Astrocyte (in vitro differentiated cells and primary cell): Measurements from ENCODE around the gene ONECUT2. TPM values are rescaled to one million over a fixed set of nuclear protein-coding genes. Genes with fewer than 3 reads are reported as not detected.

Experiments
- DNase-seq: peaks from one replicate; pipeline ENCODE4 v3.0.0-alpha.2; 2010; ENCODE audit warnings: low read depth
- FAIRE-seq: peaks from 2 replicates; lab custom pipeline; 2011; peaks lifted over from hg19 to GRCh38; lab: Jason Lieb, UNC
- H2AFZ ChIP-seq: 2 replicates; pipeline ENCODE4 v1.6.0; 2012; ENCODE audit warnings: low read depth, low read length, inconsistent platforms
- H3K27ac ChIP-seq: 2 replicates; pipeline ENCODE4 v1.5.1; 2011; ENCODE audit warnings: low read depth, low read length, inconsistent platforms
- H3K27me3 ChIP-seq: 2 replicates; pipeline ENCODE4 v1.6.0; 2011; ENCODE audit warnings: low read length, inconsistent platforms; ENCODE audit not compliant: insufficient read depth
- H3K36me3 ChIP-seq: 2 replicates; pipeline ENCODE4 v1.5.1; 2011; ENCODE audit warnings: low read length, inconsistent platforms; ENCODE audit not compliant: insufficient read depth
- H3K4me1 ChIP-seq: 2 replicates; pipeline ENCODE4 v1.5.1; 2011; ENCODE audit warnings: low read length, inconsistent platforms; ENCODE audit not compliant: insufficient read depth
- H3K4me2 ChIP-seq: 2 replicates; pipeline ENCODE4 v1.6.0; 2012; ENCODE audit warnings: low read length, inconsistent platforms
- H3K4me3 ChIP-seq: 2 replicates; pipeline ENCODE4 v1.5.1; 2011; ENCODE audit warnings: low read depth, mild to moderate bottlenecking, low read length, inconsistent platforms; ENCODE audit not compliant: insufficient read depth
- H3K79me2 ChIP-seq: 2 replicates; pipeline ENCODE4 v1.6.0; 2012; ENCODE audit warnings: mild to moderate bottlenecking, low read length, inconsistent platforms; ENCODE audit not compliant: insufficient read depth
- H3K9ac ChIP-seq: 2 replicates; pipeline ENCODE4 v1.6.0; 2012; ENCODE audit warnings: mild to moderate bottlenecking, low read length, inconsistent platforms
- H3K9me3 ChIP-seq: 2 replicates; pipeline ENCODE4 v1.5.1; 2012; ENCODE audit warnings: low read depth, mild to moderate bottlenecking, low read length, inconsistent platforms; ENCODE audit not compliant: insufficient read depth
- H4K20me1 ChIP-seq: 2 replicates; pipeline ENCODE4 v1.6.0; 2012; ENCODE audit warnings: low read length, inconsistent platforms; ENCODE audit not compliant: insufficient read depth
- H3K27ac Mint-ChIP-seq: one replicate; pipeline ENCODE4 v1.8.0; 2021; ENCODE audit warnings: mild to moderate bottlenecking, mixed read lengths; ENCODE audit not compliant: unreplicated experiment
- H3K27me3 Mint-ChIP-seq: one replicate; pipeline ENCODE4 v1.8.0; 2021; ENCODE audit warnings: low read depth, mixed read lengths; ENCODE audit not compliant: unreplicated experiment
- H3K36me3 Mint-ChIP-seq: one replicate; pipeline ENCODE4 v1.8.0; 2021; ENCODE audit warnings: low read depth, mixed read lengths; ENCODE audit not compliant: unreplicated experiment
- H3K4me1 Mint-ChIP-seq: one replicate; pipeline ENCODE4 v1.8.0; 2021; ENCODE audit warnings: low read depth, mixed read lengths; ENCODE audit not compliant: unreplicated experiment
- H3K4me3 Mint-ChIP-seq: one replicate; pipeline ENCODE4 v1.8.0; 2021; ENCODE audit warnings: mild to moderate bottlenecking, moderate library complexity, mixed read lengths; ENCODE audit not compliant: unreplicated experiment
- H3K9me3 Mint-ChIP-seq: one replicate; pipeline ENCODE4 v1.8.0; 2021; ENCODE audit warnings: mild to moderate bottlenecking, mixed read lengths; ENCODE audit not compliant: unreplicated experiment
- EZH2 ChIP-seq: IDR thresholded peaks from 2 replicates; pipeline ENCODE4 v1.6.1; 2012; ENCODE audit warnings: mild to moderate bottlenecking, low read length, inconsistent platforms; ENCODE audit not compliant: insufficient read depth
- total RNA-seq: library from RNA; stranded (reverse); gene quantifications from 2 replicates; pipeline ENCODE4 v1.2.1, GENCODE V29; 2021
- TF ChIP-seq, protein P1 (sequence below): IDR thresholded peaks from 2 replicates; pipeline ENCODE4 v1.5.1; 2011; ENCODE audit warnings: low read depth, mild to moderate bottlenecking, inconsistent platforms, low read length, moderate library complexity; ENCODE audit not compliant: insufficient read depth

ONECUT2 gene
- total RNA-seq, 1 donor from 2014 or later = 6.2 TPM

DNA sequence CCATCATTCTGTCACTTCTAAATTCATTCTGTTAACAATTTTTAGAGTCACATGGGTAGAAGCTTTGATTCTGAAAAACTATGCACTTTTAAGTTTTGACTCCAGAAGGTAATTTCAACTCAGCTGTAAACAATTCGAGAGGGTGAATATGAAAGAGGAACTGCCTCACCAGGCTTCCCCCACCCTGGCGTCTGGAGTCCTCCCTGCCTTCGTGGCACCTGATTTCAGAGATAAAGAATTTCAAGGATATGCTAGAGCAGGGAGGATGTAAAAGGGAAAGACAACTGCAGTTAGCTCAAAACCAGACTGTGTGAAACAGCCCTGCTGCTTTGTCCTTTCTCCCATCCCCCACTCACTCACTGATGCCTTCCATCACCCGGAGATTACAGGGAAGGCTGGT, 40.7 kb downstream of the ONECUT2 start:
- no peak overlapping the region for H2AFZ ChIP-seq
- no peaks in the 10 kb centered on the region for H3K79me2 ChIP-seq
- H3K9me3 ChIP-seq = no peaks in the 10 kb centered on the region
- Mint-ChIP-seq H3K36me3 (peaks cover 3% of the 10 kb centered on the region), H3K9me3 (no peaks in the 10 kb centered on the region), H3K27me3 (peaks cover 2% of the 10 kb centered on the region), H3K27ac (no peak overlapping the region), H3K4me3 (no peak overlapping the region), H3K4me1 (peaks cover 12% of the 10 kb centered on the region)
- no peak overlapping the region for H3K9ac ChIP-seq
- H3K27ac ChIP-seq = no peak overlapping the region
- no peak overlapping the region for H3K4me3 ChIP-seq
- no peaks in the 10 kb centered on the region for H4K20me1 ChIP-seq
- no peaks in the 10 kb centered on the region for H3K4me1 ChIP-seq
- DNase-seq (no peak), FAIRE-seq (no peak)
- H3K27me3 ChIP-seq = no peaks in the 10 kb centered on the region
- H3K4me2 ChIP-seq = no peak overlapping the region
- no peaks in the 10 kb centered on the region for H3K36me3 ChIP-seq
- no peak for TF ChIP-seq EZH2
- TF ChIP-seq, protein P1, sequence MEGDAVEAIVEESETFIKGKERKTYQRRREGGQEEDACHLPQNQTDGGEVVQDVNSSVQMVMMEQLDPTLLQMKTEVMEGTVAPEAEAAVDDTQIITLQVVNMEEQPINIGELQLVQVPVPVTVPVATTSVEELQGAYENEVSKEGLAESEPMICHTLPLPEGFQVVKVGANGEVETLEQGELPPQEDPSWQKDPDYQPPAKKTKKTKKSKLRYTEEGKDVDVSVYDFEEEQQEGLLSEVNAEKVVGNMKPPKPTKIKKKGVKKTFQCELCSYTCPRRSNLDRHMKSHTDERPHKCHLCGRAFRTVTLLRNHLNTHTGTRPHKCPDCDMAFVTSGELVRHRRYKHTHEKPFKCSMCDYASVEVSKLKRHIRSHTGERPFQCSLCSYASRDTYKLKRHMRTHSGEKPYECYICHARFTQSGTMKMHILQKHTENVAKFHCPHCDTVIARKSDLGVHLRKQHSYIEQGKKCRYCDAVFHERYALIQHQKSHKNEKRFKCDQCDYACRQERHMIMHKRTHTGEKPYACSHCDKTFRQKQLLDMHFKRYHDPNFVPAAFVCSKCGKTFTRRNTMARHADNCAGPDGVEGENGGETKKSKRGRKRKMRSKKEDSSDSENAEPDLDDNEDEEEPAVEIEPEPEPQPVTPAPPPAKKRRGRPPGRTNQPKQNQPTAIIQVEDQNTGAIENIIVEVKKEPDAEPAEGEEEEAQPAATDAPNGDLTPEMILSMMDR = no peak

DNA sequence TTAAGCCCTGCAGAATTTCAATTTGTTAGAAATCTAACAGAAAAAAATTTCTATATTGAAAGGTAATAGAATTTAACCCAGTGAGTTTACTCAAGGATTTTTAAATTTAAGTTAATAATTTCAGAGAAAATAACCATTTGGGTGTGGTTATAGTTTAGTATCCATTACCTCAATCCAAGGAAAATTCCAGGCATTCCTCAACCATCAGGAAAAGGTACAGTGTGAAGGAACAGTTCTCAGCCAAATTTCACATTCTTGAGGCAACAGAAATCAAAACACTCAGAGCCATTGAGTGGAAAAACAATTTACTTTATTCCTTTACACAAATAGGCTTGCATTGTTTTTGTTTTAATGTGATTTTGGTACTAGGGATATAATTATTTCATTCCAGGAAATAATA, 45.6 kb downstream of the ONECUT2 start:
- Histone ChIP-seq H3K4me2 (no peak overlapping the region), H2AFZ (no peak overlapping the region), H3K27me3 (no peaks in the 10 kb centered on the region), H3K27ac (no peak overlapping the region), H3K9me3 (no peaks in the 10 kb centered on the region), H4K20me1 (no peaks in the 10 kb centered on the region), H3K4me1 (no peaks in the 10 kb centered on the region), H3K9ac (no peak overlapping the region), H3K4me3 (no peak overlapping the region), H3K79me2 (no peaks in the 10 kb centered on the region), H3K36me3 (no peaks in the 10 kb centered on the region)
- DNase-seq = no peak
- Mint-ChIP-seq H3K27me3 (no peaks in the 10 kb centered on the region), H3K4me3 (no peak overlapping the region), H3K4me1 (peaks cover 7% of the 10 kb centered on the region), H3K27ac (no peak overlapping the region), H3K9me3 (no peaks in the 10 kb centered on the region), H3K36me3 (no peaks in the 10 kb centered on the region)
- FAIRE-seq = no peak
- no peak for TF ChIP-seq EZH2
- TF ChIP-seq, protein P1 = no peak

DNA sequence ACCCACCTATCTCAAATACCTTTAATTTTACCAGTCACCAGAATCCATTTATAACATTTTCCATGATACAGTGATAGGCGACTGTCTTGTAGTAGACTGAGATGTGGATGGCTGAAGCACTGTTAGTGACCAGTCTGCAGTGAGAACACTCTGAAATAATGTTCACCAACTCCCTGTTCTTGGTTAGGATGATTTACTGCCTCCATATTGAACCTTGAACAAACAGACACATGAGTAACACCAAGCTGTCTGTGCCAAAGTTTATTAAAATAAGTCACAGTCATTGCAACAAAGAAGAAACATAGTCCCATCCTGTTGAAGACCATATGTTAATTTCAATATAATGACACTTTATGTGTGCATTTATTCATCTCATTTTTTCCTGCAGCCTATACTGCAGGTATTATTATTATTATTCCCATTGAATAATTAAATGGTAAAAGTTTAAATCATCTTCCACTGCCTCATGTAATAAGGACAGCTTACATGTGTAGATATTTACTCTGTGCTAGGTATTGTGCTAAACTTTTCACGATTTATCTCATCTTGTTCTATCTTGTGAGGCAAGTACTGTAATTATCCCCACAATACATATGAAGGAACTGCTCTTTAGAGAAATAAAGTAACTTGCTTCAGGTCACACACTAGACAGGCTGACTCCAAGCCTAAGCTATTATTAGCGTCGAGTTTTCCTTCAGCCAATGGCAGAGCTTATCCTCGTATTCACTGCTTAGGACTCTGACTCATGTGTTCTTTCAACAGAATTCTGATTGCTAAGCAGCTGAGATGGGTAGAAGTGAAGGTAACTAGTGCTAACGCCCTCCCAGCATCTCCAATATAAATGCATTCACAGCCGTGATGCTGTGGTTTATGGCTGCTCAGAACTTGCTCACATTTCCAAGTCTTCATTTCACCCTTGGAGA, 62.5 kb downstream of the ONECUT2 start:
- Histone ChIP-seq H3K4me3 (no peak overlapping the region), H3K27me3 (no peaks in the 10 kb centered on the region), H3K79me2 (no peaks in the 10 kb centered on the region), H3K9ac (no peak overlapping the region), H3K9me3 (no peaks in the 10 kb centered on the region), H3K4me1 (no peaks in the 10 kb centered on the region), H3K27ac (no peak overlapping the region), H4K20me1 (no peaks in the 10 kb centered on the region), H2AFZ (no peak overlapping the region), H3K36me3 (no peaks in the 10 kb centered on the region), H3K4me2 (no peak overlapping the region)
- no peak for FAIRE-seq
- Mint-ChIP-seq H3K9me3 (no peaks in the 10 kb centered on the region), H3K4me1 (peaks cover 1% of the 10 kb centered on the region), H3K27ac (no peak overlapping the region), H3K4me3 (no peak overlapping the region), H3K27me3 (peaks cover 1% of the 10 kb centered on the region), H3K36me3 (no peaks in the 10 kb centered on the region)
- TF ChIP-seq, protein P1 = no peak
- TF ChIP-seq EZH2 = no peak
- no peak for DNase-seq
